Neutrophil (primary cell): ENCODE results near the gene TLR10.

Experiments used
- H3K27ac ChIP-seq: fragments of 200-600 bp; sonication (generic); 2 replicates; pipeline ENCODE4 v1.5.1; 2016; ENCODE audit warnings: mild to moderate bottlenecking, moderate library complexity
- H3K27me3 ChIP-seq: fragments of 200-600 bp; sonication (generic); 2 replicates; pipeline ENCODE4 v1.6.0; 2016; ENCODE audit warnings: mild to moderate bottlenecking
- H3K36me3 ChIP-seq: fragments of 200-600 bp; sonication (generic); 2 replicates; pipeline ENCODE4 v1.5.1; 2017
- H3K4me1 ChIP-seq, 2 experiments: fragments of 200-600 bp in 1 of 2; sonication (generic) in 1 of 2; 1 replicate in 1 of 2; 2 replicates in 1 of 2; pipeline versions ENCODE4 v1.5.1 to v1.6.1; 2013 to 2016; ENCODE audit warnings: low read depth in 1 of 2, low read length in 1 of 2, mild to moderate bottlenecking in 1 of 2, moderate library complexity in 1 of 2; ENCODE audit not compliant: control insufficient read depth in 1 of 2, insufficient read depth in 1 of 2
- H3K4me3 ChIP-seq, 2 experiments: fragments of 200-600 bp in 1 of 2; sonication (generic) in 1 of 2; 1 replicate in 1 of 2; 2 replicates in 1 of 2; pipeline ENCODE4 v1.5.1; 2013 to 2016; ENCODE audit warnings: low read depth in 1 of 2, low read length in 1 of 2, mild to moderate bottlenecking in 1 of 2, moderate library complexity in 1 of 2
- H3K9me3 ChIP-seq: fragments of 200-600 bp; sonication (generic); 2 replicates; pipeline ENCODE4 v1.5.1; 2016
- TF ChIP-seq, protein P1 (sequence below): fragments of 200-600 bp; sonication (generic); IDR thresholded peaks from 2 replicates; pipeline ENCODE4 v1.5.1; 2016; ENCODE audit warnings: antibody characterized with exemption

Gene TLR10

GRCh38 chr4:38738940-38739803 lies 43.6 kb downstream of the TLR10 start:
- no peak overlapping the region for H3K4me3 ChIP-seq
- H3K27me3 ChIP-seq = no peaks in the 10 kb centered on the region
- TF ChIP-seq, protein P1, sequence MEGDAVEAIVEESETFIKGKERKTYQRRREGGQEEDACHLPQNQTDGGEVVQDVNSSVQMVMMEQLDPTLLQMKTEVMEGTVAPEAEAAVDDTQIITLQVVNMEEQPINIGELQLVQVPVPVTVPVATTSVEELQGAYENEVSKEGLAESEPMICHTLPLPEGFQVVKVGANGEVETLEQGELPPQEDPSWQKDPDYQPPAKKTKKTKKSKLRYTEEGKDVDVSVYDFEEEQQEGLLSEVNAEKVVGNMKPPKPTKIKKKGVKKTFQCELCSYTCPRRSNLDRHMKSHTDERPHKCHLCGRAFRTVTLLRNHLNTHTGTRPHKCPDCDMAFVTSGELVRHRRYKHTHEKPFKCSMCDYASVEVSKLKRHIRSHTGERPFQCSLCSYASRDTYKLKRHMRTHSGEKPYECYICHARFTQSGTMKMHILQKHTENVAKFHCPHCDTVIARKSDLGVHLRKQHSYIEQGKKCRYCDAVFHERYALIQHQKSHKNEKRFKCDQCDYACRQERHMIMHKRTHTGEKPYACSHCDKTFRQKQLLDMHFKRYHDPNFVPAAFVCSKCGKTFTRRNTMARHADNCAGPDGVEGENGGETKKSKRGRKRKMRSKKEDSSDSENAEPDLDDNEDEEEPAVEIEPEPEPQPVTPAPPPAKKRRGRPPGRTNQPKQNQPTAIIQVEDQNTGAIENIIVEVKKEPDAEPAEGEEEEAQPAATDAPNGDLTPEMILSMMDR = no peak

DNA sequence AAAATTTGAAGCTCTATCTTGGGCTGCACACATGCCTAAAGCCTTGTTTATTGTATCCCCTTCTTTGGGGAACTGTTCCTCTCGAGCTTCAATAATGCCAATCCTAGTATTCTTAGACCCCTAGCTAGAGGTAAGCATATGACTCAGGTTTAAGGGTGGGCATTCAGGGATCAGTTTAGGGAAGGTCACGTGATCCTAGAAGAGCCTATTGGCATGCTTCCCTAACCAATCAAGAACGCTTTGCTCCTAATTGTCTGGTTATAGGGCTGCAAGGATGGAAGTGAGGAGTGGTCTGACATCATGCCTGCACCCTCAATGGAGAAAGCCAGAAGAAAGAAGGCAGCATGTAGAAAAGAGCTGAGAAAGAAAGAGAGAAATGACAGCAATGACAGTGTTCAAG lies 46.9 kb downstream of the TLR10 start:
- TF ChIP-seq, protein P1 = no peak
- Histone ChIP-seq H3K27me3 (no peaks in the 10 kb centered on the region), H3K9me3 (no peaks in the 10 kb centered on the region), H3K27ac (no peak overlapping the region), H3K4me3 (no peak overlapping the region), H3K4me1 (peaks cover 0 to 5% of the 10 kb centered on the region in 2 experiments), H3K36me3 (no peaks in the 10 kb centered on the region)

More at GRCh38 chr4:38738940-38739803, 43.6 kb downstream of the TLR10 start:
- Histone ChIP-seq H3K36me3 (no peaks in the 10 kb centered on the region), H3K4me1 (no peaks in the 10 kb centered on the region), H3K9me3 (no peaks in the 10 kb centered on the region), H3K27ac (no peak overlapping the region)

DNA sequence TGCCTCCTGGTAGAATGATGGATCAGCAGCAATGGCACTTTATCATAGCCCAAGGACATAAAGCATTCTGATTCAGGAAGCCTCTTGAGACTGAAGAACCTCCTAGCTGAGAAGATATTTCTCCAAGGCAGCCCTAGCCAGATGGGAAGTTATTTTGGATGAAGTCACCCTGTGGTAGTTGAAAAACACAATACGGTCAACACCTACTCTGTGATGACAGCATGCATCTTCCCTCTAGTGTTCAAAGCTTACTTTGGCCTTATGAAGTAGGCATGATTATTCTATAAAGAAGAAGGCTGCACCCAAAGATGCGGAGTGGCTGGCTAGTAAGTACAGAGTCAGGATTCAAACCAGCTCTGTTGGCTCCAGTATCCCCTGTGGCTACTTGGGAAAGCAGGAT lies 47.9 kb downstream of the TLR10 start:
- TF ChIP-seq, protein P1 = no peak
- H3K27ac ChIP-seq = no peak overlapping the region
- peaks cover 0 to 5% of the 10 kb centered on the region in 2 experiments for H3K4me1 ChIP-seq
- H3K9me3 ChIP-seq = no peaks in the 10 kb centered on the region
- H3K4me3 ChIP-seq = no peak overlapping the region
- H3K36me3 ChIP-seq = no peaks in the 10 kb centered on the region
- H3K27me3 ChIP-seq = no peaks in the 10 kb centered on the region

DNA sequence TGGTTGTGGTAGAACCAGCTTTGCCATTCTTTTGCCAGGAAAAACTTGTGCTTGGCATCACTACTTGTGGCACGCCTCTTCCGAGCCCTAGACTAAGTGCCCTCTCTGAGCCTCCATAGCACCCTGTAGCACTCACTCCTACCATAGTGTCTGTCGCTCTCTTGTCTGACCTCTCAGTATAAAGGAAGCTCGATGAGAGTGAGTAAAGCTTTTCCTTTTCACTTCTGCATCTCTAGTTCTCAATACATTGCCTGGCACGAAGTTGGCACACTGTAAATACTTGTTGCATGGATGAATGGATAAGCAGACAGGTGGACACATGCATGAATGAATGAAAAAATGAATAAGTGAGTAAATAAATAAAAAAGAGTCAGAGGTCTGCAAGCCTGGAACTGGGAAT lies 48.3 kb downstream of the TLR10 start:
- TF ChIP-seq, protein P1 = no peak
- Histone ChIP-seq H3K27me3 (no peaks in the 10 kb centered on the region), H3K4me1 (peaks cover 0 to 5% of the 10 kb centered on the region in 2 experiments), H3K9me3 (no peaks in the 10 kb centered on the region), H3K27ac (no peak overlapping the region), H3K36me3 (no peaks in the 10 kb centered on the region), H3K4me3 (no peak overlapping the region)

DNA sequence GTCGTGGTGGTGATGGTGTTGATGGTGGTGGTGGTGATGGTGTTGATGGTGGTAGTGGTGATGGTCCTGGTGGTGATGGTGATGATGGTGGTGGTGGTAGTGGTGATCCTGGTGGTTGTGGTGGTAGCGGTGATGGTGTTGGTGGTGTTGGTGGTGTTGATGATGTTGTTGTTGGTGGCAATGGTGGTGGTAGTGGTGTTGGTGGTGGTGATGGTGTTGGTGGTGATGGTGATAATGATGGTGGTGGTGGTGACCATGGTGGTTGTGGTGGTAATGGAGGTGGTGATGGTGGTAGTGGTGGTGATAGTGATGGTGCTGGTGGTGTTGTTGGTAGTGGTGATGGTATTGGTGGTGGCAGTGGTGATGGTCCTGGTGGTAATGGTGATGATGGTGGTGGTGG lies 49.1 kb downstream of the TLR10 start:
- H3K4me1 ChIP-seq = peaks cover 0 to 5% of the 10 kb centered on the region in 2 experiments
- TF ChIP-seq, protein P1 = no peak
- H3K4me3 ChIP-seq = no peak overlapping the region
- H3K27ac ChIP-seq = no peak overlapping the region
- H3K27me3 ChIP-seq = no peaks in the 10 kb centered on the region
- no peaks in the 10 kb centered on the region for H3K9me3 ChIP-seq
- H3K36me3 ChIP-seq = no peaks in the 10 kb centered on the region
